ENCODE results near the gene GALNT3. TPM values are rescaled to one million over a fixed set of nuclear protein-coding genes. Genes with fewer than 3 reads are reported as not detected.

GALNT3 gene
- total and polyA plus RNA-seq, 2 of the 8 experiments (the other 6 are each of a cell fraction or from before 2014, with no cell fraction given): 3.4 to 23.6 TPM

DNA sequence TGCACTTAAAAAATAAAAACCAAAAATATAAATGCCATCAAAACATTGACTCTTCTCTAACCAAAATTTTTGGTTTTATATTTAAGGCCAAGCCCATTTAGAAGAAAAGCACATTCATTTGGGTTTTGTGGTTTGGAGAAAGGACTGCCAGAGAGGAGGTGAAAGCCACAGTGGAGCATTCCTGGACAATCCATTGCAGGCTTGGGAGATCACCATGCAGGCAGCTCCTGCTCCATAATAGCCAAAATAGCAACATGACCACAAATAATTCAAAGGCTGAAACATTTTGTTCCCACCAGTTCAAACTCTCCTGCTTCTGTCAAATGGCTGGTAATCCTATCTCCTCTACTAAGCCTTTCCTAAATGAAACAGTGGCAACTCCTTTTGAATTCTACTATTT lies 73.5 kb downstream of the GALNT3 start:
- Histone ChIP-seq H3K79me2 (ENCODE audit: control insufficient read depth in 1 of 2, insufficient read depth in 2 of 2, low read length in 2 of 2) (no peaks in the 10 kb centered on the region), H3K4me3 (ENCODE audit: extremely low read depth in 1 of 4, insufficient read depth in 2 of 4, low read depth in 3 of 4, low read length in 4 of 4) (no peak overlapping the region), H3K23me2 (ENCODE audit: low read depth, low read length) (no peaks in the 10 kb centered on the region), H3K9me3 (ENCODE audit: insufficient read depth in 2 of 2, low read depth in 1 of 2, low read length in 1 of 2) (no peaks in the 10 kb centered on the region), H2AK5ac (ENCODE audit: low read depth, low read length) (no peak overlapping the region), H2BK15ac (ENCODE audit: low read length) (no peak overlapping the region), H3K14ac (ENCODE audit: insufficient read length) (no peak overlapping the region), H2BK20ac (ENCODE audit: low read length) (no peak overlapping the region), H3K9ac (replicated peaks in 1 of 4; ENCODE audit: extremely low read depth in 1 of 4, low read depth in 3 of 4, low read length in 3 of 4) (no peak overlapping the region), H2BK5ac (ENCODE audit: low read depth, low read length) (no peak overlapping the region), H3K4me1 (replicated peaks in 1 of 4; ENCODE audit: control insufficient read depth in 3 of 4, insufficient read depth in 4 of 4, low read length in 3 of 4) (no peaks in the 10 kb centered on the region), H3K79me1 (ENCODE audit: low read depth, low read length) (no peaks in the 10 kb centered on the region), H2AFZ (ENCODE audit: low read length) (no peak overlapping the region), H3K23ac (ENCODE audit: insufficient read length) (no peak overlapping the region), H3K27ac (ENCODE audit: low read depth, low read length) (no peak overlapping the region), H3K36me3 (ENCODE audit: control insufficient read depth in 2 of 4, insufficient read depth in 4 of 4, low read length in 3 of 4) (no peaks in the 10 kb centered on the region), H4K5ac (ENCODE audit: insufficient read length, low read depth, low read length) (no peak overlapping the region), H3K4ac (replicated peaks; ENCODE audit: insufficient read length, low read depth, low read length) (no peak overlapping the region), H3K4me2 (ENCODE audit: insufficient read depth in 1 of 2, low read depth in 2 of 2, low read length in 2 of 2) (no peak overlapping the region), H2BK12ac (ENCODE audit: low read depth, low read length) (no peak overlapping the region), H4K91ac (replicated peaks; ENCODE audit: insufficient read length, low read length) (no peak overlapping the region), H4K20me1 (replicated peaks in 1 of 2; ENCODE audit: control insufficient read depth in 1 of 2, insufficient read depth in 2 of 2, low read length in 2 of 2) (no peaks in the 10 kb centered on the region), H3K56ac (replicated peaks; ENCODE audit: insufficient read length, low read depth, low read length) (no peak overlapping the region), H4K8ac (ENCODE audit: extremely low read depth, insufficient read depth, low read length) (no peak overlapping the region), H3K18ac (ENCODE audit: extremely low read depth, low read length) (no peak overlapping the region), H3K27me3 (replicated peaks in 1 of 4; ENCODE audit: control insufficient read depth in 3 of 4, extremely low read depth in 1 of 4, insufficient read depth in 3 of 4, low read length in 3 of 4) (no peaks in the 10 kb centered on the region), H2BK120ac (replicated peaks; ENCODE audit: low read depth, low read length) (no peak overlapping the region)
- POLR2A ChIA-PET (ENCODE audit: partially characterized antibody): no interaction called here
- CTCF ChIA-PET (ENCODE audit: partially characterized antibody): no interaction called here
- no peak for TF ChIP-seq CTBP2 (IDR thresholded peaks at IDR 0.05; ENCODE audit: borderline replicate concordance, insufficient read depth, insufficient read length, low read length)
- DNase-seq (ENCODE audit: low read depth in 1 of 2, low spot score in 2 of 2): no peak
- no peak for FAIRE-seq
